GM23338 (cell line): ENCODE results near the gene CFHR4. TPM values are rescaled to one million over a fixed set of nuclear protein-coding genes. Genes with fewer than 3 reads are reported as not detected.

Source experiments
- ATAC-seq: fragments of 200-7000 bp; cut with Tn5 transposase; 3 replicates; pipeline ENCODE4 v1.9.1; 2020
- DNase-seq: peaks from one replicate; pipeline ENCODE4 v3.0.0-alpha.2; 2015; ENCODE audit warnings: low spot score
- H2AFZ ChIP-seq: fragments of 200-600 bp; sonication (generic); 2 replicates; pipeline ENCODE4 v1.8.0; 2016; ENCODE audit warnings: antibody characterized with exemption, mild to moderate bottlenecking, moderate library complexity
- H3F3A ChIP-seq: fragments of 200-600 bp; sonication (generic); replicated peaks from 2 replicates; pipeline ENCODE4 v1.8.0; 2017; ENCODE audit warnings: antibody characterized with exemption, mixed run types, low read depth
- H3K27ac ChIP-seq: fragments of 200-600 bp; sonication (generic); 2 replicates; pipeline ENCODE4 v1.6.1; 2016; ENCODE audit warnings: low read depth
- H3K27me3 ChIP-seq: fragments of 200-600 bp; sonication (generic); 2 replicates; pipeline ENCODE4 v1.8.0; 2016; ENCODE audit warnings: mild to moderate bottlenecking, mixed run types, moderate library complexity; ENCODE audit not compliant: insufficient read depth
- H3K36me3 ChIP-seq: fragments of 200-600 bp; sonication (generic); 2 replicates; pipeline ENCODE4 v1.8.0; 2016; ENCODE audit warnings: mild to moderate bottlenecking; ENCODE audit not compliant: insufficient read depth
- H3K4me1 ChIP-seq: fragments of 200-600 bp; sonication (generic); 2 replicates; pipeline ENCODE4 v1.8.0; 2016; ENCODE audit warnings: mild to moderate bottlenecking, moderate library complexity; ENCODE audit not compliant: insufficient read depth
- H3K4me2 ChIP-seq: fragments of 200-600 bp; sonication (generic); 2 replicates; pipeline ENCODE4 v1.7.1; 2017; ENCODE audit warnings: mixed run types
- H3K4me3 ChIP-seq: fragments of 200-600 bp; sonication (generic); 2 replicates; pipeline ENCODE4 v1.6.1; 2016; ENCODE audit warnings: mixed run types
- H3K79me2 ChIP-seq: fragments of 200-600 bp; sonication (generic); replicated peaks from 2 replicates; pipeline ENCODE4 v1.8.0; 2017; ENCODE audit warnings: mild to moderate bottlenecking; ENCODE audit not compliant: insufficient read depth
- H3K9me2 ChIP-seq: fragments of 200-600 bp; sonication (generic); 2 replicates; pipeline ENCODE4 v1.8.0; 2017; ENCODE audit not compliant: insufficient read depth
- H4K20me1 ChIP-seq: fragments of 200-600 bp; sonication (generic); replicated peaks from 2 replicates; pipeline ENCODE4 v1.8.0; 2017; ENCODE audit warnings: mild to moderate bottlenecking; ENCODE audit not compliant: insufficient read depth
- H3K27ac Mint-ChIP-seq: 2 replicates; pipeline ENCODE4 v1.8.0; 2020; ENCODE audit warnings: inconsistent platforms, mild to moderate bottlenecking, moderate library complexity, mixed read lengths
- H3K27me3 Mint-ChIP-seq: 3 replicates; pipeline ENCODE4 v1.8.0; 2022; ENCODE audit warnings: low read depth, mild to moderate bottlenecking, moderate library complexity, mixed read lengths, inconsistent platforms; ENCODE audit not compliant: insufficient read depth, poor library complexity
- H3K36me3 Mint-ChIP-seq: 3 replicates; pipeline ENCODE4 v1.8.0; 2021; ENCODE audit warnings: low read depth, mild to moderate bottlenecking, inconsistent platforms, moderate library complexity, mixed read lengths
- H3K4me1 Mint-ChIP-seq: 3 replicates; pipeline ENCODE4 v1.8.0; 2020; ENCODE audit warnings: mild to moderate bottlenecking, inconsistent platforms, mixed read lengths
- H3K4me3 Mint-ChIP-seq: 3 replicates; pipeline ENCODE4 v1.8.0; 2021; ENCODE audit warnings: moderate library complexity, mild to moderate bottlenecking, inconsistent platforms, mixed read lengths
- H3K9me3 Mint-ChIP-seq: 3 replicates; pipeline ENCODE4 v1.8.0; 2020; ENCODE audit warnings: moderate library complexity, mild to moderate bottlenecking, inconsistent platforms, mixed read lengths
- CREB1 ChIP-seq: fragments of 250-450 bp; sonication (Bioruptor Pico); IDR thresholded peaks from 2 replicates; pipeline ENCODE4 v1.5.0; 2020; ENCODE audit warnings: low read depth, mild to moderate bottlenecking, moderate library complexity
- ETS1 ChIP-seq: IDR thresholded peaks from 2 replicates; pipeline ENCODE4 v1.6.1; 2016; ENCODE audit warnings: antibody characterized with exemption
- EZH2 ChIP-seq: fragments of 200-600 bp; sonication (generic); IDR thresholded peaks from one replicate; pipeline ENCODE4 v1.8.0; 2017; ENCODE audit warnings: antibody characterized with exemption, mild to moderate bottlenecking, low read depth; ENCODE audit not compliant: unreplicated experiment
- EZH2phosphoT487 ChIP-seq: fragments of 200-600 bp; sonication (generic); IDR thresholded peaks from one replicate; pipeline ENCODE4 v1.8.1; 2018; ENCODE audit warnings: antibody characterized with exemption; ENCODE audit not compliant: unreplicated experiment
- NANOG ChIP-seq: IDR thresholded peaks from 2 replicates; pipeline ENCODE4 v1.6.1; 2016; ENCODE audit warnings: antibody characterized with exemption, borderline replicate concordance
- REST ChIP-seq: IDR thresholded peaks from one replicate; pipeline ENCODE4 v1.6.1; 2018; ENCODE audit warnings: antibody characterized with exemption; ENCODE audit not compliant: unreplicated experiment
- STAT1 ChIP-seq: IDR thresholded peaks from one replicate; pipeline ENCODE4 v1.6.1; 2016; ENCODE audit warnings: antibody characterized with exemption; ENCODE audit not compliant: unreplicated experiment
- ZNF114 ChIP-seq: fragments of 250-450 bp; sonication (Bioruptor Pico); IDR thresholded peaks from 2 replicates; pipeline ENCODE4 v1.5.0; 2020; ENCODE audit warnings: mild to moderate bottlenecking, moderate library complexity
- polyA plus RNA-seq: library from polyadenylated mRNA; unstranded; fragments of >200 nt; fragmentation: Nextera tagmentation; extraction: Ambion mirVana; gene quantifications from 2 replicates; pipeline ENCODE4 v1.2.1, GENCODE V29; 2016
- total RNA-seq: library from RNA; depleted of rRNA; stranded (reverse); fragments of >200 nt; shearing (Covaris generic); gene quantifications from 2 replicates; pipeline ENCODE4 v1.2.3, GENCODE V29; 2014

CFHR4 gene
- total and polyA plus RNA-seq, 2 experiments from 2014 or later, result not detected

- no peak for TF ChIP-seq REST
- TF ChIP-seq NANOG, result no peak
- TF ChIP-seq STAT1, result no peak
- TF ChIP-seq EZH2, result no peak
- TF ChIP-seq CREB1 (CRISPR knock-in tag), result no peak
- no peak for TF ChIP-seq ETS1
- no peak for TF ChIP-seq ZNF114 (CRISPR knock-in tag)
Measured at GRCh38 chr1:196873385-196873784, 14.5 kb upstream of the CFHR4 start (continued).

GRCh38 chr1:196875935-196876334 lies 11.9 kb upstream of the CFHR4 start:
- Histone ChIP-seq H3K4me2 (no peak overlapping the region), H2AFZ (no peak overlapping the region), H3K27me3 (peaks cover 20% of the 10 kb centered on the region), H3K36me3 (no peaks in the 10 kb centered on the region), H3K27ac (no peak overlapping the region), H3K4me3 (no peak overlapping the region), H4K20me1 (no peaks in the 10 kb centered on the region), H3K79me2 (no peaks in the 10 kb centered on the region), H3F3A (no peaks in the 10 kb centered on the region), H3K4me1 (peaks cover 3% of the 10 kb centered on the region; the same call in 1 of the 2 replicates), H3K9me2 (peaks cover 3% of the 10 kb centered on the region; the same call in 1 of the 2 replicates)
- ATAC-seq (no peak), DNase-seq (no peak)
- H3K4me1 Mint-ChIP-seq, result peaks cover 2% of the 10 kb centered on the region; the same call in 2 of the 3 replicates
- H3K9me3 Mint-ChIP-seq, result no peaks in the 10 kb centered on the region
- H3K4me3 Mint-ChIP-seq, result no peak overlapping the region
- no peak for TF ChIP-seq EZH2phosphoT487
- TF ChIP-seq ETS1, result no peak
- TF ChIP-seq ZNF114 (CRISPR knock-in tag), result no peak
- no peak for TF ChIP-seq CREB1 (CRISPR knock-in tag)
- no peak for TF ChIP-seq NANOG
- no peaks in the 10 kb centered on the region for H3K36me3 Mint-ChIP-seq
- H3K27me3 Mint-ChIP-seq, result no peaks in the 10 kb centered on the region
- no peak overlapping the region; the same call in 1 of the 2 replicates for H3K27ac Mint-ChIP-seq
